GM12873 (cell line): ENCODE data around the gene CCDC141.
A peak's percentile ranks its signal among the peaks of the same experiment; 100 is the strongest.

Experiments
- TF ChIP-seq, protein P1 (sequence below): IDR thresholded peaks from 2 replicates; pipeline ENCODE4 v1.5.1; 2012; ENCODE audit warnings: low read depth, mild to moderate bottlenecking, moderate library complexity, low read length, control low read depth; ENCODE audit not compliant: insufficient read depth; ENCODE audit errors: missing control alignments

The CCDC141 gene

DNA sequence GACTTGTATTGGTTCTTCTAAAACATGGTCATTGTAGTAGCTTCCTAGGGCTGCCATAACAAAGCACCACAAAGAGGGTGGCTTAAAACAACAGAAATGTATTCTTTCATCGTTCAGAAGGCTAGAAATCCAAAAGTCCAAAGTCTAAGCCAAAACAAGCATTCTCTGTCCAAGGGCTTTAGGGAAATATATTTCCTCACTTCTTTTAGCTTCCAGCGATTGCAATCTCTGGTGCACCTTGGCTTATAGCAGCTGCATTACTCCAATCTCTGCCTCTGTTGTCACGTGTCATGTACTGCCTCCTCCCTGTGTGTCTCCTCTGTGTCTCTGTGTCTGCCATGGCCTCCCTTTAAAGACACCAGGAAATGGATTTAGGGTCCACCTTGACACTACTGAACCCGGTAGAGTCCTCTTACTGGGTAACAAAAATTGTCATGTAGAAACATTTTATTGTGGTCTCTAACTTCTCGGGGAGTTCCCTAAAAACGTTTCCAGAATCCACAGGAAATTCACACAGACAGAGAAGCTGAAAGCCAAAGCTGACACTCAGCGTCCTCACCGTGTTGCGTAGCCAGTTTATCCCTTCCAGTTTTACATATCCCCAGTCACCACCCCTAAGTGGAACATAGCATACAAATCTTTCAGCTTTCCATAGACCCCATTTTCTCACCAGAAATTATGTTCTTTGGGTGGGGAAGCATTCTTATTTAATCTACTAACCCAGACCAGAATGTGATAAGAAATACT, 222.0 kb downstream of the CCDC141 start:
- TF ChIP-seq, protein P1, sequence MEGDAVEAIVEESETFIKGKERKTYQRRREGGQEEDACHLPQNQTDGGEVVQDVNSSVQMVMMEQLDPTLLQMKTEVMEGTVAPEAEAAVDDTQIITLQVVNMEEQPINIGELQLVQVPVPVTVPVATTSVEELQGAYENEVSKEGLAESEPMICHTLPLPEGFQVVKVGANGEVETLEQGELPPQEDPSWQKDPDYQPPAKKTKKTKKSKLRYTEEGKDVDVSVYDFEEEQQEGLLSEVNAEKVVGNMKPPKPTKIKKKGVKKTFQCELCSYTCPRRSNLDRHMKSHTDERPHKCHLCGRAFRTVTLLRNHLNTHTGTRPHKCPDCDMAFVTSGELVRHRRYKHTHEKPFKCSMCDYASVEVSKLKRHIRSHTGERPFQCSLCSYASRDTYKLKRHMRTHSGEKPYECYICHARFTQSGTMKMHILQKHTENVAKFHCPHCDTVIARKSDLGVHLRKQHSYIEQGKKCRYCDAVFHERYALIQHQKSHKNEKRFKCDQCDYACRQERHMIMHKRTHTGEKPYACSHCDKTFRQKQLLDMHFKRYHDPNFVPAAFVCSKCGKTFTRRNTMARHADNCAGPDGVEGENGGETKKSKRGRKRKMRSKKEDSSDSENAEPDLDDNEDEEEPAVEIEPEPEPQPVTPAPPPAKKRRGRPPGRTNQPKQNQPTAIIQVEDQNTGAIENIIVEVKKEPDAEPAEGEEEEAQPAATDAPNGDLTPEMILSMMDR = no peak

DNA sequence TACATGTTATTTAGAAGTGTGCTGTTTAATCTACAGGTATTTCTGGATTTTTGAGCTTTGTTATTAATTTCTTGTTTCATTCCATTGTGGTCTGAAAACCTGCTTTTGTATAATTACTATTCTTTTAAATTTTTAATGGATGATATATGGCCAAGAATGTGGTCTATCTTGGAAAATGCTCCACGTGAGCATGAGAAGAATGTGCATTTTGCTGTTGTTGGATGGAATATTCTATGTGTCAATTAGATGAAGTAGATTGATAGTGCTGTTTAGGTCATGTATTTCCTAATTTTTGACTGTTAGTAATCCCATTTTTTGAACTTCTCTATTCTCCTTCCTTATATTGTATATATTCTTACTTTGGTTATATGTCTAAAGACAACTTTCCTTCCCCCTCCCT, 222.8 kb downstream of the CCDC141 start:
- TF ChIP-seq, protein P1 = no peak

GRCh38 chr2:178825183-178825582, 224.8 kb downstream of the CCDC141 start:
- TF ChIP-seq, protein P1 = no peak

DNA sequence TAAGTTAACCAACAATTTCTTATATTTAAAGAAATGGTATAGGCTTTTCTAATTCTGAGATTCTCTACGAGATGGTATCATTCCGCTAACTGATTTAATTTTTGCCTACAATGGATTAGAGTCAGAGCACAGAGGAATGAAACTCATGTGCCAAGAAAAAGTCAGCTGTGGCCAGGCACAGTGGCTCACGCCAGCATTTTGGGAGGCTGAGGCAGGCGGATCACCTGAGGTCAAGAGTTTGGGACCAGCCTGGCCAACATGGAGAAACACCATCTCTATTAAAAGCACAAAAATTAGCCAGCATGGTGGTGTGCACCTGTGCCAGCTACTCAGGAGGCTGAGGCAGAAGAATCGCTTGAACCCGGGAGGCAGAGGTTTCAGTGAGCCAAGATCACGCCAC, 225.8 kb downstream of the CCDC141 start:
- TF ChIP-seq, protein P1 = no peak

DNA sequence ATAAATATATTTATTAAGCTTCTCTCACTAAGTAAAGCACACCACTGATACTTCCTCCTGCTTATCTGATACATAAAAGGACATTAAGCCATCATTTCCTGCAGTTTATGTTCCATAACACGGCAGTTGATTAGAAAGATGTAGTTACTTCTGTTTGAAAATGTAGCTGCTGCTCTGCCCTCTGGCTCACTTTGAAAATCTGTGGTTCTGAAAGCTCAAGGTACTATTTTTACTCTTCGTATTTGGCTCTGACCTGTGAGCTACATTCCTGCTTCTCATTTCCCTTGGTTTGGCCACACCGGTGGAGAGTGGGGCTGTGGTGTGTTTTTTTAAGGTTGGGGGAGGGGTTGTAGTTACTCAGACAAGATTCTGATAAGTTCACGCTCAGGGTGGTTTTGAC, 229.9 kb downstream of the CCDC141 start:
- TF ChIP-seq, protein P1 = no peak

GRCh38 chr2:178819147-178819875, 230.6 kb downstream of the CCDC141 start:
- TF ChIP-seq, protein P1 = peak; percentile 36

DNA sequence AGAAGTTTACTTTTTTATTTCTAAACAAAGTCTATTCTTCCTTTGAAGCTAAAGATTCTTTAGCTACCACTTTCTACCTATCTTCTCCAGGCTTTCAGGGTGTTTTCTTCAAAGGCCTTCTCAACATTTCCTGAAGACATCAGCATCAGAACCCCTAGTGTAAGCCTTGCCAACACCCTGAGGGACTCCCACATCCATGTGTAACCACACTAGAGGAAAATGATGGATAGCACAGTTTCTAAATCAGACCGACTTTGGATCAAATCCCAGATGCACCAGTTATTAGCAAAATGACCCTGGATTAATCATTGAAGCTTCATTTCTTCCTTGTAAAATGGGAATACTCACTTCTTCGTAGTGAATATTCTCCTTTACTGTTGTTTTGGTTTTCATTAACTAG, 238.0 kb downstream of the CCDC141 start:
- TF ChIP-seq, protein P1 = no peak
